HL-60 (cell line): ENCODE measurements around the gene TTN.

Experiments used
- POLR2AphosphoS5 ChIP-seq: IDR thresholded peaks from 2 replicates; pipeline ENCODE4 v1.6.1; 2012; ENCODE audit warnings: low read depth
- TF ChIP-seq, protein P1 (sequence below): IDR thresholded peaks from one replicate; pipeline ENCODE4 v1.5.1; 2011; ENCODE audit warnings: low read length, control low read depth, inconsistent platforms; ENCODE audit not compliant: insufficient read depth

- TF ChIP-seq, protein P1, sequence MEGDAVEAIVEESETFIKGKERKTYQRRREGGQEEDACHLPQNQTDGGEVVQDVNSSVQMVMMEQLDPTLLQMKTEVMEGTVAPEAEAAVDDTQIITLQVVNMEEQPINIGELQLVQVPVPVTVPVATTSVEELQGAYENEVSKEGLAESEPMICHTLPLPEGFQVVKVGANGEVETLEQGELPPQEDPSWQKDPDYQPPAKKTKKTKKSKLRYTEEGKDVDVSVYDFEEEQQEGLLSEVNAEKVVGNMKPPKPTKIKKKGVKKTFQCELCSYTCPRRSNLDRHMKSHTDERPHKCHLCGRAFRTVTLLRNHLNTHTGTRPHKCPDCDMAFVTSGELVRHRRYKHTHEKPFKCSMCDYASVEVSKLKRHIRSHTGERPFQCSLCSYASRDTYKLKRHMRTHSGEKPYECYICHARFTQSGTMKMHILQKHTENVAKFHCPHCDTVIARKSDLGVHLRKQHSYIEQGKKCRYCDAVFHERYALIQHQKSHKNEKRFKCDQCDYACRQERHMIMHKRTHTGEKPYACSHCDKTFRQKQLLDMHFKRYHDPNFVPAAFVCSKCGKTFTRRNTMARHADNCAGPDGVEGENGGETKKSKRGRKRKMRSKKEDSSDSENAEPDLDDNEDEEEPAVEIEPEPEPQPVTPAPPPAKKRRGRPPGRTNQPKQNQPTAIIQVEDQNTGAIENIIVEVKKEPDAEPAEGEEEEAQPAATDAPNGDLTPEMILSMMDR: no peak
- TF ChIP-seq POLR2AphosphoS5: no peak
Observed at GRCh38 chr2:178827739-178828485, 20.7 kb upstream of the TTN start.
